GM21390 (cell line): Measurements from ENCODE around the gene TPK1.
"Not testable (repeated sequence)": the region's sequence is repeated elsewhere in the genome, so short reads cannot be mapped to it uniquely, and the experiment has no call there.

ENCODE experiments used
- ATAC-seq: cut with Tn5 transposase; IDR thresholded peaks from one replicate; pipeline ENCODE4 v1.9.1; 2021; ENCODE audit not compliant: unreplicated experiment

The TPK1 gene

DNA sequence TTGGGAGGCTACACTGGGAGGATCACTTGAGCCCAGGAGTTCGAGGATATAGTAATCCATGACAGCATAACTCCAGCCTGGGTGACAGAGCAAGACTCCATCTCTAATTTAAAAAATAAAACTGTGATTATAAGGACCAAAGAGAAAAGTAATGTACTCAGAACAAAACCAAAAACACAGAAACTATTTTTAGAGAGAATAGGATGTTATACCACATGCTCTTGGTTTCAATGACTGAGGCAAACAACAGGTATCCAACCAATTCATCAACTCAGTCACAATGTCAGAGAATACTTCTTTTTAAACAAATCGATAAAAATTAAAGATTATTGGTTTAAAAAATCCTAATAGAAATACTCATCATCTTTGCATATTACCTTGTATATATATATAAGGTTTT lies 186.7 kb downstream of the TPK1 start:
- peak; percentile 71 for ATAC-seq

DNA sequence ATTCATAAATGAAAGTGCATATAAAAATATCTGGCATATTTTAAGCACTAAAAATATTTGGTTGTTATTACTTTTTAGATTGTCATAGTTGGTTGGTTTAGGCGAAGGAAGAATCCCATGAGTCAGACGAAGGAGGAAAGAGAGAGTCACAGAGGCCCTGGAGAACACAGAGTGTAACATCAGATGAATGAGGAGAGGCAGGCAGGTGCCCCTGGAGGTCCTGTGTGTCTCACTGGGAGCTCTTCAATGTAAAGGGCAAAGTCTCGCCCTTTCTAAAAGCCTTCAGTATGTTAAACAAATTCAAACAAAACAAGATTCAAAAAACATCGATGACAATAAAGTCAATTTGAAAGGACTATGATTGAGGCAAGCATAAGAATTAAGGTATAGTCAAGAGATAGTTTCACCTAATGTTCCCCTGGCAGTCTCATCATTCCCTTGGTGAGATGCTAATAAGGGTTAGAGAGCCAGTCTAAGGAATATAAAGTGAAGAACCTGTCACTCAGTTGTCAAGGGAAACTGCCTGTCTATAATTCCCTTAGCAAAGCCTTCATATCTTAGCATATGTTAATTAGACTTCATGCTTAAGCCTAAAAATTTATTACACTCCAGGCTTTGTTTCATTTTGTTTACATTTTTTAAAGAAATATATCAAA lies 194.3 kb downstream of the TPK1 start:
- ATAC-seq, result no peak

DNA sequence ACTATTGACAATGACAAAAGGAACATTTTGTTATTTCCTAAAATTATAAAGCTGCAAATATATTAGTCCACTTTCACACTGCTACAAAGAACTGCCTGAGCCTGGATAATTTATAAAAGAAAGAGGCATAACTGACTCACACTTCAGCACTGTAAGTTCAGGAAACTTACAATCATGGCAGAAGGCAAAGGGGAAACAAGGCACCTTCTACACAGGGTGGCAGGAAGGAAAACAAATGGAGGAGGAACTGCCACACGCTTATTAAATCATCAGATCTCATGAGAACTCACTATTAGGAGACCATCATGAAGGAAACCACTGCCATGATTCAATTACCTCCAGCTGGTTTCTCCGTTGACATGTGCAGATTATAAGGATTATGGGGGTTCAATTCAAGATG lies 203.1 kb downstream of the TPK1 start:
- no peak for ATAC-seq

DNA sequence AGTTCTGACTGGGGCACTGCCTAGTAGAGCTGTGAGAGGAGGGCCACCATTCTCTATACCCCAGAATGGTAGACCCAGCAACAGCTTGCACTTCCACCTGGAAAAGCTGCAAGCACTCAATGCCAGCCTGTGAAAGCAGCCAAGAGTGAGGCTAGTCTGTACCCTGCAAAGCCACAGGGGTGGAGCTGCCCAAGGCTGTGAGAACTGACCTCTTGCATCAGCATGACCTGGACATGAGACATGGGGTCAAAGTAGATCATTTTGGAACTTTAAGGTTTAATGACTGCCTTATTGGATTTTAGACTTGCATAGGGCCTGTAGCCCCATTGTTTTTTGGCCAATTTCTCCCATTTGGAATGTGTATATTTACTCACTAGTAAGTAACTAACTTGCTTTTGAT lies 206.3 kb downstream of the TPK1 start:
- no peak for ATAC-seq

DNA sequence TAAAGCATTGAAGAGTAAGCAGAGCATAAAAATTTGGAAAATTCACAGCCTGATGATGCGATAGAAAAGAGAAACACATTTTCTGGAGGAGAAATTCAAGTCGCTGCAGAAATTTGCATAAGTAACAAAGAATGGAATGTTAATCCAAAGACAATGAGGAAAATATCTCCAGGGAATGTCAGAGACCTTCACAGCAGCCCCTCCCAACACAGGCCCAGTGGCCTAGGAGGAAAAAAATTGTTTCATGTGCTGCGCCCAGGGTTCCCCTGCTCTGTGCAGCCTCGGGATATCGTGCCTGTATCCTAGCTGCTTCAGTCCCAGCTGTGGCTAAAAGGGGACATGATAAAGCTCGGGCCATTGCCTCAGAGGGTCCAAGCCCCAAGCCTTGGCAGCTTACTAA lies 206.8 kb downstream of the TPK1 start:
- no peak for ATAC-seq

DNA sequence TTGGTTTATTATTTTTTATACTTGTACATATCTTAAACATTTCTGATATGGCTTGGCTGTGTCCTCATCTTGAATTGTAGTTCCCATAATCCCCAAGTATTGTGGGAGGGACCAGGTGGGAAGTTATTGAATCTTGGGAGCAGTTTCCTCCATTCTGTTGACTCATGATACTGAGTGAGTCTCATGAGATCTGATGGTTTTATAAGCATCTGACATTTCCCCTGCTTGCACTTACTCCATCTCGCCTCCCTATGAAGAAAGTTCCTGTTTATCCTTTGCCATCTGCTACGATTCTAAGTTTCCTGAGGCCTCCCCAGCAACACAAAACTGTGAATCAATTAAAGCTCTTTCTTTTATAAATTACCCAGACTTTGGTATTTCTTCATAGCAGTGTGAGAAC lies 207.7 kb downstream of the TPK1 start:
- no peak for ATAC-seq

DNA sequence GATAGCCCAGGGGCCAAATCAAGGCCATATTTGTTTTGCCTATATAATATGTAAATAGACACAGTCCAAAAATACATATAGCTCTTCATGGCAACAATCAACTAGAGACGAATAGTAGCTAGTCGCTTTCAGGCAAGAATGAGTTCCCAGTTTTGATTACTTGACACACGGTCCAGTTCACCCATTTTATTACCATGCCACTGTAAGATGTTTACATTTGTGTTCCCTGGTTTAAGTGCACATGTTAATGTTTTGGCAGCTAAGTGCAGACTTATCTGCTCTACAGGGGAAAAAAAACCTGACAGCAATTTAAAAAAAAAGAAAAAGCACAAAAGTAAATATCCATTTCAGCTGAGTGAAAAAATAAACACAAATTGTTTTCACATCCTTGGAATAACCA lies 213.1 kb downstream of the TPK1 start:
- no peak for ATAC-seq

DNA sequence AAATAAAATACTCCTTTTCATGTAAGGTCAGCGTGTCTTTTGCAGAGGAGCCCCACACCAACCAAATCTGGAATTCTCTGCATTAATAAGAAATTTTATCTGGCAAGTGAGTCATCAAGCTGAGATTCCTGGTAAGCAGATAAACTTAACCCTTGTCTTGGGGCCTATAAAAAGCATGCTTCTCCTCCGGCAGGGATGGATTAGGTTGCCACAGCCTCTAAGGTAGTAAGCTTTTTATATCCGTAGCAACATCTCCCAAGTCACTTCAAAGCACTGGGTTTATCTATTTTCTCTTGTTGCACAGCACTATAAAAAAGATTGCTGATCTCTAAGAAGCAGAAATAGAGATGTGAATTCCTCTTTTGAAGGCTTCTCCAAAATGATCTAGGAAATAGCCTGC lies 229.6 kb downstream of the TPK1 start:
- ATAC-seq, result no peak

DNA sequence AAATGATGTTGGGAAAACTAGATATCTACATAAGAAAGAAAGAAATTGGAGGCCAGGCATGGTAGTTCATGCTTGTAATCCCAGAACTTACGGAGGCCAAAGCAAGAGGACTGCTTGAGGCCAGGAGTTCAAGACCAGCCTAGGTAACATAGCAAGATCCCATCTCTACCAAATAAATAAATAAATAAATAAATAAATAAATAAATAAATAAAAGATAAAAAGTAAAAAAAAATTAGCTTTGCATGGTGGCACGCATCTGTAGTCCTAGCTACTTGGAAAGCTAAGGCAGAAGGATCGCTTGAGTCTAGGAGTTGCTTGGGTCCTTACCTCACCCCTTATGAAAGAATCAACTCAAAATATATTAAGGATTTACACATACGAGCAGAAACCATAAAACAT lies 238.9 kb downstream of the TPK1 start:
- ATAC-seq, result no peak

DNA sequence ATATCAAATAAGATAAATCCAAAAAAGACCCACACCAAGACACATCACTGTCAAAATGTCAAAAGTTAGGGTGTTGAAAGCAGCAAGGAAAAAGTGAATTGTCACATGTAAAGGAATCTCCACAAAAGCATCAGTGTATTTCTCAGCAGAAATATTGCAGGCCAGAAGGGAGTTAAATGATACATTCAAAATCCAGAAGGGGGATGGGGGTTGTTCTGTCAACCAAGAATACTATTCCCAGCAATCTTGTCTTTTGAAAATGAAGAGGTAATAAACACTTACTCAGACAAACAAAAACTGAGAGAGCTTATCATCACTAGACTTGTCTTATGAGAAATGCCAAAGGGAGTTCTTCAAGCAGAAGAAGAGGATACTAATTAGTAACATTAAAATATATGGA lies 241.3 kb downstream of the TPK1 start:
- no peak for ATAC-seq

DNA sequence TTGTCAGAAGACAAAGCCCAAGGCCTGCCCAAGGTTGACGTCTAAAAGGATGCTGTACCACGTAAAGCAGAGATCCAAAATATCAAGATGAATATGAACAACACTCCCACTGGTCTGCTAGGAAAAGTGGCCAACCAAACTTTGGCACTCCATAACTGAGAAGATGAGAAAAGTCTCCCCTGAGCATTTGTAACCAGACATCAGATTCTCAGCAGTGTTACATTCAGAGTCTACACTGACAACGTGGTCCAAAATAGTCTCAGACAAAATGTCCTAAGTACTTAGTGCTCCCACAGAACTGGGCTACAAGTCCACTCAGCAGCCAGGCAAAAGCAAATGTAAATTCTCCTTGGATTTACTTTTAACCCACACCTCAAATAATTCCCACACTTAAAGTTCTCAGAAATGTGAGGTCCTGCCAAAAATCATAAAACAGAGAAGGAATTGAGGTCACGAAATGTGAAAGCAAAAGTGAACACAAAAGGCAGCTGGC lies 247.2 kb downstream of the TPK1 start:
- ATAC-seq, result no peak

DNA sequence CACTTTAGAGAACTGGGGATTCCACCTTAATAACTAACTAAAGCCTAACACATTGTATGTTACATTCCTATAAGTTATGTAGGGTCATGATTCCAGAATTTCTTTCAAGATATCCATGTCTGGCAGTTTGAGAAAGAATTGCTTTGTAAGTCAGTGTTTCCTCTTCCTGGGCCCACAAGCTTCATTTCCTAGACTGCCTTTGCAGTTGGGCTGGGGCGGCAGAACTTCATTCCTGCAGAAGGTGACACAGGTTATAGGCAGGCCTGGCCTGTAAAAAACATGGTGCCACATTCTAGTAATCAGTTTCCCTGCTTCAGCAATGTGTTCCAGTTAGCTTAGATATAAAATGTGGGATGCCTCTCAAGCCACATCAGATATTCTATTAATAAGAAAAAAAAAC lies 248.2 kb downstream of the TPK1 start:
- ATAC-seq, result no peak

DNA sequence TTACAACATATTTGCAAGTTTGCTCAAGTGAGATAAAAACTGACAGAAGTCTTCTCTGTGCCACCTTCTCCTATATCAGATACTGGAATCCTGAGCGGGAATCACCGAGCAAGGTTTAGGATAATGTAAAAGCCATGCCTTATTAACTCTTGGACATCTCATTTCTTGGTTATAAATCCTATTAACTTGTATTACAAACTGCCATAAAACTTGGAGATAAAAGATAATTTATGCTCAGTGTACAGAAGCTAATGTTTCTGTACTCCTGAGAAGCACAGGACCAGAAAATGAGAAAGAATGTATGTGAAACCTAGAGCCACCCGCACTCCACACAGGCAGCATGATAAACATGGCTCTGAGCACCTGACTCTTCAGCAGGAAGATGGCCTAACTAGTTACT lies 251.1 kb downstream of the TPK1 start:
- ATAC-seq, result no peak

DNA sequence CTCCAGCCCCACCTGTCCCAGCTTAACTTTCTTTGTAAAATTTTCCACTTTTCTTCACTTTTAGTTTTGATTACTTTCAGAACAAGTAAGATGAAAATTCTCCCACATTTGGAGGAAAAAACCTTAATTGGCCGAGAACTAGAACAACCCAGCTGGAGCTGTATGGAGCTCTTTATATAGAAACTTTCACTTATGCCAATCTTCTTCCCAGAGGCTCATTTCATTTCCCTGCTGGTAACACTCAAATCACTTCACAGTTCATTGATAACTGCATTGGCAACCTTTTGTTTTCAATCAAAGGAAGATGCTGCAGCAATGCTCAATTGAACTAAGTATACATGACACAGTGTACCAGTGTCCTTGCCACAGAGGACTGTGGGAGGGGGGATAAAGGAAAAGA lies 256.2 kb downstream of the TPK1 start:
- no peak for ATAC-seq

DNA sequence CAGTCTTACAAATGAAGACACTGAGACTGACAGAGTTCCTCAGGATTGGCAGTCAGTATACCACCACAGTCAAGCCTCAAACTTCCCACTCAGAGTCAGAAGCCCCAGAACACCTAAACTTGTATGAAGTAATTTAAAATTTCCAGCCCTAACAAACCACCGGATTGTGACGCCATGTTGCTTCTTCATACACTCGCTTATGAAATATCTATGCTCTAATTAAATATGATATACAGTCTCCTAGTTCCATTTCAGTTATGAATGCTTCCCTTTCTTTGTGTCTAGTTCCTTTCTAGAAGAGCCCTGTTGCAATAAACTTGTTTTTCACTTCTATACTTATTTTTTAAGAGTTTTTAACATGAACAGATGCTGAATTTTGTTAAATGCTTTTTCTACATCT lies 260.4 kb downstream of the TPK1 start:
- ATAC-seq, result no peak

DNA sequence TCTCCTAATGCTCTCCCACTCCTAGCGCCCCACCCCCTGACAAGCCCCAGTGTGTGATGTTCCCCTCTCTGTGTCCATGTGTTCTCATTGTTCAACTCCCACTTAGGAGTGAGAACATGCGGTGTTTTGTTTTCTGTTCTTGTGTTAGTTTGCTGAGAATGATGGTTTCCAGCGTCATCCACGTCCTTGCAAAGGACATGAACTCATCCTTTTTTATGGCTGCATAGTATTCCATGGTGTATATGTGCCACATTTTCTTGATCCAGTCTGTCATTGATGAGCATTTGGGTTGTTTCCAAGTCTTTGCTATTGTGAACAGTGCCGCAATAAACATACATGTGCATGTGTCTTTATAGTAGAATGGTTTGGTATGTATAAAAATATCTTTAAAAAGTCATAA lies 261.1 kb downstream of the TPK1 start:
- not testable (repeated sequence) for ATAC-seq

DNA sequence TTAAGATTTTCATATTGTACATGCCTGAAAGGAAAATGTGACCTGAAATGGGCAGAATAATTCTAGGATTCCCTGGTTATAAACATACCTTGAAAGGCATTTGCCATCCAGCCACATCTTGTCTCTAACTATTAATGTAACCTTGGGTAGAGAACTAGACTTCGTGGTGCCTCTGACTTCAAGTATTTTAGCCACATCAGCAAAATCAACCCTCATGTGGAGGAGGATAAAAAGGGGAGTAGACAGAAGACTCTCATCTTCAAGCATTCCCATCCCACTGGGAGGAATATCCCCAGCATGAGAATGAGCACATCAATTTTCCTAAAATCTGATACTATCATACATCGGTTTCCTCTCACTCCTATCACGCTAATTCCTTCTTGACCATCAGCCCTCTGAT lies 267.6 kb downstream of the TPK1 start:
- ATAC-seq, result no peak

DNA sequence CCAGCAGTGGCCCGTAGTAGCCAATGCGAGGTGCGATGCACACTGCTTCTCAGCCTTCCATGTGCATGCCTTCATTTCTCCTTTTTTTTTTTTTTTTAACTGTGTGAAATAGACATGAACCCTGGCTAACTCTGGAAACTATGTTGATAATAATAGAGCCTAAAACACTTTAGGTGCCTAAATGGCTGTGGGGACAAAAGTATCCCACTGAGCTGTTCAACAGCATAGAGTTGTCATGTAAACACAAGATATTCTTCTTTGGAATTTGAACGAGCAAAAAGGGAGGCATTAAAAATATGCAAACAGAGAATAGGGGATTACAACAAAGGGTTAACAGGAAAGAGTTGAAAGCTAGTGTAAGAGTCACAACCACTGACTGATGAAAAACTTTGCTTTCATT lies 270.3 kb downstream of the TPK1 start:
- no peak for ATAC-seq

DNA sequence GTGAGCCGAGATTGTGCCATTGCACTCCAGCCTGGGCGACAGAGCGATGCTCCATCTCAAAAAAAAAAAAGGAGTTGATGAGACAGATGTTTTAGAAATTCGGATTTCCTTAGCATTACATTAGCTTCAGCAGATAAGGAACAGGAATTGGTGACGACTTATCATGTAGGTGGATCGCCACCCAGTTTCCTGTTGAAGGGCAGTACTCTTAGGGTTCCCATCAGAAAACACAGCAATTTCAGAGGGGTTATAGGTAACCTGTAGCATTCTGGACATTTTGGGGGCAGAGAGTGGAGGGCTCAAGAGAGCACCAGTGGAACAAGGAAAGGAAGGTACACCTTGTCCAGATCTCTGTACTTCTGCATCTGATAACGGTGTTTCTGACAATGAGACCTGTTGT lies 286.0 kb downstream of the TPK1 start:
- no peak for ATAC-seq

DNA sequence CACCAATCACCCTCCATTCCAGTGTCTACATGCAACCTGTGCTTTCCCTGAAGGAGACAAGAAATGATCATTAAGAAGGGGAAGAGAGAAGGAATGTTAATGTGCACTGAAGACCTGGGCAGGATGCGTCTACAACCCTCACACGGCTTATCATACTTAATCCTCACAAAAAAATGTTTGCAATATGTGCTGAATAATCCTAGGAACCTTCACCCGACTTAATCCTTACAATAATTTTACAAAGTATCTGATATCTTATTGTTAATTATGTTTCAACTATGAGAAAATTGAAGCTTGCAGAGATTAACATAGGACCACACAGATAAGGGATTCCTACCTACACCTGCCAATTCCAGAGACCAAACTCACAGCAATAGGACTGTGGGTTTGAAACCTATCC lies 287.3 kb downstream of the TPK1 start:
- no peak for ATAC-seq

DNA sequence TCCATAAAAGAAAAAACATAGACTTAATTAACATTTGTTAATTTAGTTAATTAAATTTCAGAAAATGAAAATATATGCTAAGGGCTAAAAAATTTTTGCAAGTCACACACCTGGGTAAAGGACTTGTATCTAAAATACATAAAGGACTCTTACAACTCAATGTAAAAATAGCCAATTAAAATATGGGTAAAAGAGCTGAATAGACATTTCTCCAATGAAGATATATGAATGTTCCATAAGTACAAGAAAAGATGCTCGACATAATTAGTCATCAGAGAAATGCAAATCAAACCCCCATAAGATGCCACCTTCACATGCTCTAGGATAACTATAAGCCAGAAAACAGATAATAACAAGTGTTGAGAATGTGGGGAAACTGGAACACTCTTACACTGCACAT lies 288.0 kb downstream of the TPK1 start:
- no peak for ATAC-seq

DNA sequence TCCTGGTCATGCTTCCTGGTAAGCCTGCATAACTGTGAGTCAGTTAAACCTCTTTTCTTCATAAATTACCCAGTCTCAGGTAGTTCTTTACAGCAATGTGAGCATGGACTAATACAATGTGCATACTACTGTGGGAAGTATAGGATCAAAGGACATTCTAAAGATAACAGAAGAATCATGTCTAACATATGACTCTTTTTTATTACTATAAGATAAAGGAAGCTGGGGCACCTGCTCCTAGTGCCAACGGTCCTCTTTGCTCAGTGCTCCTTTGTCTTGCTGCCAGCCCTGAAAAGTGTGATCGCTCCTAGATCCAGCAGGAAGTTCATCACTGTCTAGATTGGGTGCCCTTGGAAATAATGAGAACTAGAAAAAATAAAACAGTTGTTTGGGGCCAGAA lies 289.1 kb downstream of the TPK1 start:
- no peak for ATAC-seq

DNA sequence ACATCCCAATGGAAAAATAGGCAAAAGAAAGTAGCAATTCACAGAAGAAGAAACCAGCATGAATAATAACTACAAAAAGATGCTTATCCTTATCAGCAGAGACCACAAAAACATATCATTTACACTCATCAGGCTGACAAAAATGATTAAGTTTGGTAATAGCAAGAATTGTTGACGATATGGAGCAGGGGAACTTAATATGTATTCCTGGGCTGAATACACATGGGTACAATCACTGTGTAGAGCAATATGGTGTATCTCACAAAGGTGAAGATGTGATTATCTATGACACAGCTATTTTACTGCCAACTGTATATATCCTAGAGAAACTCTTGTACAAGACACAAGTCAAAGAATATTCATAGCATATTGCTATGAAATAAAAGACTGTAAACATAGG lies 290.5 kb downstream of the TPK1 start:
- no peak for ATAC-seq
